GM19240 (cell line): Measurements from ENCODE around the gene MAT2A.
"Not testable (repeated sequence)": the region's sequence is repeated elsewhere in the genome, so short reads cannot be mapped to it uniquely, and the experiment has no call there.

Experiments
- DNase-seq: peaks from one replicate; pipeline ENCODE4 v3.0.0; 2011; ENCODE audit warnings: low spot score; ENCODE audit not compliant: insufficient read length

MAT2A gene

GRCh38 chr2:85524336-85524908 is 14.5 kb upstream of the MAT2A start:
- DNase-seq = no peak

DNA sequence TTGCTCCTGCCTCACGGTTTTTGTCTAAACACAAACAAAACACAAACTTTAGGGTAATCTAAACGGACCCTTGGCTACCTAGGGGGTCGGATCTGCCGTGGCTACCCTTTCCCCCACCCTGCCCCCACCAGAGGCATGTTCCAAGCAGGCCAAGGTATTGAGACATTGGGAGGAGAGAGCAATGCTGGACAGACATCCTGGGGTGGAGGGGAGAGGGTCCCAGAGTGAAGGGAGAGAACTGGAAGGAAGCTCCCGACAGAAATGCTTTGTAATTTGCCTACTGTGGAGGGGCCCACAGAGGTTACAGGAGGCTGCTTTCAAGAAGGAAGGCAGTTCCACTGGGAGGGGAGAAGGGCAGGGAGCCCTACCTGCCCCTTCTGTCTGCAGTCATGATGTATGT is 13.9 kb upstream of the MAT2A start:
- no peak for DNase-seq

DNA sequence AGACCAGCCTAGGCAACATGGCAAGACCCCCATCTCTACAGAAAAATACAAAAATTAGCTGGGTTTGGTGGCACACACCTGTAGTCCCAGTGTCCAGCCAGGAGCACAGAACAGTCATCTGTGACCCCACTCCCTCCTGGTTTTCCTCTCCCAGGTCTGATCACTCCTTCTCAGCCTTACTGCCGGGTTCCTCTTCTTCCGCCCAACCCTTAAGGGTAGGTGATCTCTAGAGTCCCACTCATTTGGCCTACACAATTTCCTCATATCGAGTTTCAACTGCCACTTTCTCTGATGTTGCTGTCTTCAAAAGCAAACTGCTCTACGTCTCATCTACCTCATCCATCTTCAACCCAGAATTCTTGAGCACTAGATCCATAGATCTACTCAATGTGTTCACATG is 13.4 kb upstream of the MAT2A start:
- DNase-seq = no peak

DNA sequence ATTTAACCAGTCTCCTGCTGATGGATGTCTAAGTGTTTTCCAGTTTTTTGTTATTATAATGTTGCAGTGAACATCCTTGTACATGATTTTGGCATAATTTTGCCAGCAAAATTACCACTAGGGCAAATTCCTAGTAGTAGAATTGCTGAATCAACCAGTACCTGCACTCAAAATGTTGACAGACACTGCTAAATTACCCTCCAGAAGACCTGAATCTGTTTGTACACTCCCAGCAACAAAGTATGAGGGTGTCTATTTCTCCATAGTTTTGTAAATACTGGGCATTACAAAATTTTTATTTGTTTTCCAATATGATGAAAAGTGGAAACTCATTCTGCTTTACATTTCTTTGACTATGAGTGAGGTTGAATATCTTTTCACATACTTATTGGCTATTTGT is 11.2 kb upstream of the MAT2A start:
- no peak for DNase-seq

GRCh38 chr2:85528355-85528754 is 10.6 kb upstream of the MAT2A start:
- DNase-seq = no peak

DNA sequence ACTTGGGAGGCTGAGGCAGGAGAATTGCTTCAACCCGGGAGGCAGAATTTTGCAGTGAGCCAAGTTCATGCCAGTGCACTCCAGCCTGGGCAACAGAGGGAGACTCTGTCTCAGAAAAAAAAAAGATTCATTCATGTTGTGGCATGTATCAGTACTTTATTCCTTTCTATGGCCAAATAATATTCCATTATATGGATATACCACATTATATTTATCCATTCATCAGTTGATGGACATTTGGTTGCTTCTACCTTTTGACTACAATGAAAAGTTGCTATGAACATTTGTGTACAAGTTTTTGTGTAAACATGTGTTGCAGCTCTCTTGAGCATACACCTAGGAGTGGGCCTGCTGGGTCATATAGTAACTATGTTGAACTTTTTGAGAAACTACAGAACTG is 9.2 kb upstream of the MAT2A start:
- DNase-seq = no peak

- DNase-seq = no peak
Measured at GRCh38 chr2:85531589-85531988, 7.4 kb upstream of the MAT2A start.

DNA sequence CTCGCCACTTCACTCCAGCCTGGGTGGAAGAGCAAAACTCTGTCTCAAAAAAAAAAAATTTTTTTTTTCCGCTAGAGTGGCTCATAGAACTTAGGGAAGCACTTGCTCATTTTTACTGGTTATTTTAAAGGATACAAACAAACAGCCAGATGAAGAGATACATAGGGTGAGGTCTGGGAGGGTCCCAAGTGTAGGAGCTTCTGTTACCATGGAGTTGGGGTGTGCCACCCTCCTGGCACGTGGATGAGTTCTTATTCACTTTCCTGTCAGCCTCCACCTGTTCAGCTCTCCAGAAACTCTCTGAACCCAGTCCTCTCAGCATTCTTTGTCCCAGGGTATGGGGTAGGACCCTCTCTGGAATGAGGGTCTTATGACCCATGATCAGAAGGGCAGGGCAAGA is 4.9 kb upstream of the MAT2A start:
- no peak for DNase-seq

GRCh38 chr2:85534881-85535280 is 4.1 kb upstream of the MAT2A start:
- no peak for DNase-seq

DNA sequence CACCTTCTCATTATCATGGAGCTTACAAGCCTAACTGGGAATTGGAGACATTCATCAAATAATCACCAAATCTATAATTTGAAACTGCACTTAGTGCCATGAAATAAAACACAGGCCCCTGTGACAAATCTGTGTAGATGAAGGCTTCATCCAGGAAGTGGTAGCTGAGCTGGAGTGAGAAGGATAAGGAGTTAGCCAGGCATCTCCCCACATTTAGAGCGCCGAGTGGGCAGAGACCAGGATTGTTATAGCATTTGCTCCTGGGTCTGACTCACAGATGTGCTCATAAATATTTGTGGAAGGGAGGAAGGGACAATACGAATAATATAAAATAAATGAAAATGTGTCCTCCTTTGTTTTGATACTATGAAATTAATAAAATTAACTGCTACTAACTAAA is 2.5 kb upstream of the MAT2A start:
- DNase-seq = no peak

DNA sequence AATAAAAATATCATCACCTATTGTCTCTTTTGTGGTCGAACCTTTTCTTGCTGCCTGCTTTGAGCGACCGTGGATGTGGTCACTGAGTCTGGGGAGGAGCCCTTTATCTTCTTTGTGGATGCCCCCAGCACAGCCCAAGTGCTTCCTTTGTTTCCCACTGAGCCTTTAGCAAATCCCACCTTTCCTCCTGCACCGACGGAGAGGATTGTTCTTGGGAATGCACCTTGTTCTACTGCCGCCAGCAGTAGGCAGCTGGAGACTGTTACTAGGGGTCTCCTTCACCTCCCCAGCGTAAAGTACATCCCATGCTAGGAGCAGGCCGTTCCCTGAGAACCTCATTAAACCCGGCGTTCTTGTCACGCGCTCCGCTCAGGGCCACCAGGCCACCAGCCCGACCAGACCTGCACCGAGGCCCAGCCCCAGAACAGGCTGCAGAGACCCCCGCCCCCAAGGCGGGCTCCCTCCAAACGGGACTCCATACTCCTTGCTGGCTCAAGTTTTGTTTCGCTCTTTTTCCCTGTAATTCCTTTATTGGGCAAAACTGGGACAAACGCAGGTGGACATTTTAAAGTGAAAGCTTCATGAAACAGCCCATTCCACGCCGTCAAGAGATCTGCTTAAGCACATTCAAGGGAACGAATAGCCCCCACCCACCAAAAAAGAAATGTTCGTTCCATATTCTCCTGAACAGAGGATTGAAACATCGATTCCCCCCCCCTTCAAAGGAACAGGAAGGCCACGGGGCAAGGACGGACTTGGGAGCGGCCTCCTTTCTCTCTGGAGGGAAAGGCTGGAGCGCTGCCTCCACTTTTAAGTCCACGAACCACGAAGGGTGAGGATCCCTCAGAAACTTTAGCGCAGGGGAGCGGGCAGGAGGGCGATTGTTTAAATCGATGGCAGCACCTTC is 1.1 kb upstream of the MAT2A start:
- DNase-seq = no peak

DNA sequence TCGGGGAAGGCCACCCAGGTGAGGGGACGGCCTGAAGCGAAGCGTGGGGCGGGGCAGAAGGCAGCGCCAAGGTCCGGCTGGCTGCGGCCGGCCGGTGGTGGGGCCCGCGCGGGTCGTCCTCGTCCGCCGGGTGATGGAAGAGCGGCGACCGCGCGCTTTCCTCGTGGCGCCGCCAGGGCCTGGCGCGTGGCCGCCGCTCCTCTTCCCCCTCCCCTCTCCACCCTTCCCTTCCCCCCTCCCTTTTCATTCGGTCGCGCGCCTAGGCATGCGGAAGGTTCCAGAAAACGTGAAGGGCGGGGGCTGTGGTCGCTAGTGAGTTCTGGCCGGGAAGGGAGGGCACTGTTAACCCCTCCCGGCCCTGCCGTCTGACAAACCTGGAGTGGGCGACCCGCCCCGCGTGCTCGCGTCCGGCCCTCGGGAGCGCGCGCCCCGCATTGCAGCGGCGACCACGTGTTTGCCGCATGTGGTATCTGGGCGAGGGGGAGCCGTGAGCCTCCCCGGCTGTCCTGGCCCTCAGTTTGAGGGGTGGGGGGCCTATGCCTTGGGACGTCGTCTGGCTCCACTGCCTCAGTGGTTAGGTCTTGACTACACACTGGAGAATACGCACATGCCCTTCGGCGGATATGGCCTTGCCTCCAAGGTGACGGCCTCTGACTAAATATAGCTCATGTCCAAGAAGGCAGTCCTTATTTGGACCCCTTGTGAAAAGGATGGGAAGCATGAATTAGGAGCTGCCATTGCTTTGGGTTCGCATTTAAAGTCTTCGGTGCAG is 579 bp downstream of the MAT2A start:
- DNase-seq = no peak

GRCh38 chr2:85540133-85540648 is 1.2 kb downstream of the MAT2A start:
- no peak for DNase-seq

DNA sequence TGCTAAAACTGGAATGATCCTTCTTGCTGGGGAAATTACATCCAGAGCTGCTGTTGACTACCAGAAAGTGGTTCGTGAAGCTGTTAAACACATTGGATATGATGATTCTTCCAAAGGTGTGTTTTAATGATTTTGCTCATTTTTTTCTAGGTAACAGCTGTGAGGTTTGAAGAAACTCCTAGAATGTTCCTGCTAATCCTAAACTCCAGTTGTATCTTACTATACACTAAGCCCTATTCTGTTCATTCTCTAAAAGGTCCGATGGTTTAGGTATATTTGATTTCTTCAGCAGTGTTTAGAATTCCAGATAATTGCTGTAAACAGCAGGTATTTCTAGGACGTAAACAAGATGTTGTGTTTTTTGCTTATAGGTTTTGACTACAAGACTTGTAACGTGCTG is 2.3 kb downstream of the MAT2A start:
- DNase-seq = no peak

GRCh38 chr2:85541753-85542457 is 2.9 kb downstream of the MAT2A start:
- DNase-seq = no peak

DNA sequence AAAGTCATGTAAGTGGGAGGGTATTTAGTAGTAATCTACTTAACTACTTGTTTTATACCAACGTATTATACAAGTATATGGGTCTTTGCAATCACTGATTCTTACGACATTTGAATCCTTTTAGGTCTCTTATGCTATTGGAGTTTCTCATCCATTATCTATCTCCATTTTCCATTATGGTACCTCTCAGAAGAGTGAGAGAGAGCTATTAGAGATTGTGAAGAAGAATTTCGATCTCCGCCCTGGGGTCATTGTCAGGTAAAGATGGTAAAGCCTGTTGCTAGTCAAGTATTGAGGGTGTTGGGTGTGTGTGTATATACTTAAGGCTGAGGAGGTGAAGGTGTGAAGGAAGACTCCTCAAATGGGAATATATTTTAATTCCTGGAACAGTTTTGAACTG is 3.8 kb downstream of the MAT2A start:
- no peak for DNase-seq

DNA sequence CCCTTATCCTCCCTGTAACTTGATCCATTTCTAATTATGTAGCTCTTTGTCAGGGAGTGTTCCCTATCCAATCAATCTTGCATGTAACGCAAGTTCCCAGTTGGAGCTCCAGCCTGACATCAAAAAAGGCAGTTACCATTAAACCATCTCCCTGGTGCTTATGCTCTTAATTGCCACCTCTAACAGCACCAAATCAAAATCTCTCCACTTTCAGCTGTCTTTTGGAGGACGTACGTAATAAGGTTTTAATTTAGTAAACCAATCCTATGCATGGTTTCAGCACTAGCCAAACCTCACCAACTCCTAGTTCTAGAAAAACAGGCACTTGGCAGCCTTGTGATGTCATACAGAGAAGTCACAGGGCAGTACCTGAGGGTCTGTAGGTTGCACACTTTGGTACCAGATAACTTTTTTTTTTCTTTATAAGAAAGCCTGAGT is 5.3 kb downstream of the MAT2A start:
- DNase-seq = not testable (repeated sequence)

DNA sequence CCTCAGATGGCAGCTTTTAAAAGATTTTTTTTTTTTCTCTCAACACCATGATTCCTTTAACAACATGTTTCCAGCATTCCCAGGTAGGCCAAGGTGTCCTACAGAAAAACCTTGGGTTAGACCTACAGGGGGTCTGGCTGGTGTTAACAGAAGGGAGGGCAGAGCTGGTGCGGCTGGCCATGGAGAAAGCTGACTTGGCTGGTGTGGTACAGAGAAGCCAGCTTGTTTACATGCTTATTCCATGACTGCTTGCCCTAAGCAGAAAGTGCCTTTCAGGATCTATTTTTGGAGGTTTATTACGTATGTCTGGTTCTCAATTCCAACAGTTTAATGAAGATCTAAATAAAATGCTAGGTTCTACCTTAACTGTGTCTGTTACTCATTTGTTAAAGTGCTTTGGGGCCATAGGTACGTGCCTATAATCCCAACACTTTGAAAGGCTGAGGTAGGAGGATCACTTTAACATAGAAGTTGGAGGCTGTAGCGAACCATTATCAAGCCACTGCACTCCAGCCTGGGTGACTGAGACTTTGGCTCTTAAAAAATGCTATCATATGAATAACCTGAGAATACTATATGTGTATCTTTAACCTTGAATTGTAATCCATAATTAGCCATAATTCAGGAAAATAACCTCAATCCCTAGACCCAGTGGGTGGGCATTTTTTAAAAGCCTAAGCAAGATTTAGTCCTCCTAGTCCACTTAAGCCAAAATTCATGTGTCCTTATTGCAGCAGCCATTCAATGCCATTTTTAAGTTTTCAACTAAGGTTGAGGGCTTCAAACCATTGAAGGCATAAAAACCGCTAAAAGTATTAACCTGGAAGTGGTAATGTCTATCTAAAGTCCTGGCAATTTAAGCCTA is 6.2 kb downstream of the MAT2A start:
- DNase-seq = not testable (repeated sequence)

DNA sequence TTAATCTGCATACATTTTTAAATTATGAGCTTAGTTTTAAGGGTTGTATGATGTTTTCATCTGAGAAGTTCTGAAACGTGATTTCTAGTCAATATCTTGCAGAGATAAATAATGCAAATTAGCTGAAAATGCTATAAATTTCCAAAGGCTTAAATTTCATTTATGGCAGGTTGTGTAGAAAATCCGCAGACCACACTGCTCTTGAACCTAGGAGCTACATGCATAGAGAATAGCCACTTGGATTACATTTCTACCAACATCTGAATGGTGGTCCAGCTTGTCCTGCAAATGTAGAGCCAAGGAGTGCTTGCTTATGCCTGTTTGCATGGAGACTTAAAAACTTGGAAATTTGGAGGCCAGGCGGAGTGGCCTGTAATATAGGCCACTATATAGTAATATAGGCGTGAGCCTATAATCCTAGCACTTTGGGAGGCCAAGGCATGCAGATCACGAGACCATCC is 6.8 kb downstream of the MAT2A start:
- DNase-seq = no peak

- DNase-seq = no peak
Measured at GRCh38 chr2:85547089-85547858, 8.3 kb downstream of the MAT2A start.
